OCI-LY1 (cell line): ENCODE data around the gene OR52A5.

Experiments used
- H2AFZ ChIP-seq: fragments of 200-600 bp; sonication (generic), shearing (Covaris generic); 2 replicates; pipeline ENCODE4 v1.6.0; 2014; ENCODE audit warnings: antibody characterized with exemption, mild to moderate bottlenecking, low read length
- H3F3A ChIP-seq: fragments of 200-600 bp; sonication (generic), shearing (Covaris generic); 2 replicates; pipeline ENCODE4 v1.6.0; 2014; ENCODE audit warnings: mild to moderate bottlenecking, antibody characterized with exemption, low read length, moderate library complexity; ENCODE audit not compliant: insufficient read depth
- H3K27ac ChIP-seq: fragments of 200-600 bp; sonication (generic); 2 replicates; pipeline ENCODE4 v1.5.1; 2014; ENCODE audit warnings: low read length, mixed run types, mild to moderate bottlenecking, low read depth; ENCODE audit not compliant: poor library complexity, severe bottlenecking
- H3K27me3 ChIP-seq: fragments of 200-600 bp; sonication (generic); 2 replicates; pipeline ENCODE4 v1.6.0; 2014; ENCODE audit warnings: antibody characterized with exemption, mild to moderate bottlenecking, low read length, moderate library complexity; ENCODE audit not compliant: insufficient read depth
- H3K36me3 ChIP-seq: fragments of 200-600 bp; sonication (generic); 2 replicates; pipeline ENCODE4 v1.6.1; 2014; ENCODE audit warnings: mild to moderate bottlenecking, antibody characterized with exemption, low read length, moderate library complexity, mixed read lengths; ENCODE audit not compliant: insufficient read depth
- H3K4me1 ChIP-seq: fragments of 200-600 bp; sonication (generic); 2 replicates; pipeline ENCODE4 v1.5.1; 2014; ENCODE audit warnings: mild to moderate bottlenecking, low read length, moderate library complexity; ENCODE audit not compliant: insufficient read depth, severe bottlenecking
- H3K4me2 ChIP-seq: fragments of 200-600 bp; sonication (generic), shearing (Covaris generic); 2 replicates; pipeline ENCODE4 v1.6.1; 2014; ENCODE audit warnings: low read length
- H3K4me3 ChIP-seq: fragments of 200-600 bp; sonication (generic); 2 replicates; pipeline ENCODE4 v1.5.1; 2014; ENCODE audit warnings: low read length, low read depth, mild to moderate bottlenecking, mixed read lengths; ENCODE audit not compliant: poor library complexity, severe bottlenecking
- H3K79me2 ChIP-seq: fragments of 200-600 bp; shearing (Covaris generic); 2 replicates; pipeline ENCODE4 v1.6.1; 2016; ENCODE audit warnings: mixed run types, low read length, mixed read lengths; ENCODE audit not compliant: insufficient read depth
- H3K9ac ChIP-seq: fragments of 200-600 bp; sonication (generic), shearing (Covaris generic); 2 replicates; pipeline ENCODE4 v1.6.1; 2014; ENCODE audit warnings: mild to moderate bottlenecking, low read length, mixed read lengths
- H3K9me2 ChIP-seq: fragments of 200-600 bp; sonication (generic), shearing (Covaris generic); 2 replicates; pipeline ENCODE4 v1.6.1; 2014; ENCODE audit warnings: low read depth, mild to moderate bottlenecking, low read length, mixed read lengths
- H3K9me3 ChIP-seq: fragments of 200-600 bp; shearing (Covaris generic); 2 replicates; pipeline ENCODE4 v1.6.1; 2014; ENCODE audit warnings: low read length, mixed read lengths
- H4K20me1 ChIP-seq: fragments of 200-600 bp; sonication (generic), shearing (Covaris generic); 2 replicates; pipeline ENCODE4 v1.6.0; 2016; ENCODE audit warnings: mild to moderate bottlenecking, low read length; ENCODE audit not compliant: insufficient read depth
- EZH2 ChIP-seq: fragments of 200-600 bp; sonication (generic), shearing (Covaris generic); IDR thresholded peaks from 2 replicates; pipeline ENCODE4 v1.8.0; 2017; ENCODE audit warnings: borderline replicate concordance, mixed run types, mild to moderate bottlenecking, antibody characterized with exemption, low read length, moderate library complexity, mixed read lengths
- TF ChIP-seq, protein P1 (sequence below): fragments of 200-600 bp; sonication (generic), shearing (Covaris generic); IDR thresholded peaks from 2 replicates; pipeline ENCODE4 v1.5.1; 2017; ENCODE audit warnings: mild to moderate bottlenecking, antibody characterized with exemption, low read length, moderate library complexity, mixed read lengths

OR52A5 gene

DNA sequence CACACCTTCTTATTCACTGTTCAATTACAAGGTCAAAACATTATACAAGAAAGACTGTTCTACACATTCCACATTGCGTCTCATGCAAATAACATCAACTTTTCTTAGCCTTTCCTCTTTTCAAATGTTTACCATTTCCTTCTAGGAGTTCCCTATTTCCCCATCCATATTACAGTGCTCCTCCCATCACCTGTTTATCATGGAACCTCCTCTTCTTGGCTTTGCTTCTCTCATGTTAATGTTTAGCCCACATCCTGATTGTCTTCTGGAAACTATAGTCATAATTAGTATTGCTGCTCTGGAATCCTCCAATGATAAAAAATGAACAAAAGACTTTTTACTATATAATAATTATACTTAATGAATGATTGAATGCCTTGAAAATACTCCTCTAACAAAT lies 47.5 kb downstream of the OR52A5 start:
- no peaks in the 10 kb centered on the region for H3K27me3 ChIP-seq
- H3K4me3 ChIP-seq: no peak overlapping the region
- H3K79me2 ChIP-seq: no peaks in the 10 kb centered on the region
- H3K9me3 ChIP-seq: no peaks in the 10 kb centered on the region
- no peak for TF ChIP-seq EZH2
- TF ChIP-seq, protein P1, sequence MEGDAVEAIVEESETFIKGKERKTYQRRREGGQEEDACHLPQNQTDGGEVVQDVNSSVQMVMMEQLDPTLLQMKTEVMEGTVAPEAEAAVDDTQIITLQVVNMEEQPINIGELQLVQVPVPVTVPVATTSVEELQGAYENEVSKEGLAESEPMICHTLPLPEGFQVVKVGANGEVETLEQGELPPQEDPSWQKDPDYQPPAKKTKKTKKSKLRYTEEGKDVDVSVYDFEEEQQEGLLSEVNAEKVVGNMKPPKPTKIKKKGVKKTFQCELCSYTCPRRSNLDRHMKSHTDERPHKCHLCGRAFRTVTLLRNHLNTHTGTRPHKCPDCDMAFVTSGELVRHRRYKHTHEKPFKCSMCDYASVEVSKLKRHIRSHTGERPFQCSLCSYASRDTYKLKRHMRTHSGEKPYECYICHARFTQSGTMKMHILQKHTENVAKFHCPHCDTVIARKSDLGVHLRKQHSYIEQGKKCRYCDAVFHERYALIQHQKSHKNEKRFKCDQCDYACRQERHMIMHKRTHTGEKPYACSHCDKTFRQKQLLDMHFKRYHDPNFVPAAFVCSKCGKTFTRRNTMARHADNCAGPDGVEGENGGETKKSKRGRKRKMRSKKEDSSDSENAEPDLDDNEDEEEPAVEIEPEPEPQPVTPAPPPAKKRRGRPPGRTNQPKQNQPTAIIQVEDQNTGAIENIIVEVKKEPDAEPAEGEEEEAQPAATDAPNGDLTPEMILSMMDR: no peak
- no peak overlapping the region for H2AFZ ChIP-seq
- no peak overlapping the region for H3K27ac ChIP-seq
- H3K9me2 ChIP-seq: no peaks in the 10 kb centered on the region
- H3K4me1 ChIP-seq: no peaks in the 10 kb centered on the region
- no peaks in the 10 kb centered on the region for H3K36me3 ChIP-seq
- H3F3A ChIP-seq: no peaks in the 10 kb centered on the region
- no peak overlapping the region for H3K9ac ChIP-seq
- no peak overlapping the region for H3K4me2 ChIP-seq
- no peaks in the 10 kb centered on the region for H4K20me1 ChIP-seq

DNA sequence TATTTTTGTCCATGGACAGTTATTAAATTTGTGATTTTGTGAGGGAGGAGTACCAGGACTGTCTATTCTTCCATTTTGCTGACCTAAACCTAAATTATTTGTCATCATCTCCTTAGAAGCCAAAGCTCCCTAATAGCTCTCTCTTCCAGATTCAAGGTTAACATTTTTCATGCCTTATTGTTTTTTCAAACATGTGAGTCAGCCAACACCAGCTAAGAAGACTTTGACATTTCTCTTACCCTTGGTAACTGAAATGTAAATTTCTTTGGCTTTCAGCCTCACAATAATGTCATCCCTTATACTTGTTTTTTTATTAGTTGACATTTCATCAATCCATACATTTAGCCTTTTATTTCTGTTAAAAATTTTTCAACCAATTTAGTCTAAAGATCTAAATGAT lies 49.6 kb downstream of the OR52A5 start:
- no peak overlapping the region for H3K27ac ChIP-seq
- no peak overlapping the region for H3K9ac ChIP-seq
- no peak overlapping the region for H3K4me2 ChIP-seq
- no peaks in the 10 kb centered on the region for H3K9me2 ChIP-seq
- no peaks in the 10 kb centered on the region for H3F3A ChIP-seq
- H3K9me3 ChIP-seq: no peaks in the 10 kb centered on the region
- H3K36me3 ChIP-seq: no peaks in the 10 kb centered on the region
- no peaks in the 10 kb centered on the region for H3K4me1 ChIP-seq
- no peaks in the 10 kb centered on the region for H3K27me3 ChIP-seq
- no peak overlapping the region for H2AFZ ChIP-seq
- TF ChIP-seq, protein P1: no peak
- no peak for TF ChIP-seq EZH2
- no peaks in the 10 kb centered on the region for H4K20me1 ChIP-seq
- H3K79me2 ChIP-seq: no peaks in the 10 kb centered on the region
- H3K4me3 ChIP-seq: no peak overlapping the region

DNA sequence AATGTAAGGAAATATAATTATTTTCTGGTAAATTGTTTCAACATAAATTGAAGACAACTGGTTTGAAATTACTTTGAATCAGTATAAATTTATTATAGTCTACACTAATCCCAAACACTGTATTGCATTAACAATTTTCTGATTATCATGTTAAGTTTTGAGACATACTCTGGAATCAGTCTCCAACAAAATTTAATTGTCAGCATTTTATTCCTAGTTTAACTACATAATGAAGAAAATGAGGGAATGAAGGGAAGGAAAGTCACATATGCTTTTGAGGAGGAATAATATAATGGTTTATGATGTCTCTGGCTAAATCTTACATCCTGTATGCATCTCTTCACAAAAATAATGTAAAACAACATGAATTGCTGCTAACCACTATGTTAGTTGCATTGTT lies 54.6 kb downstream of the OR52A5 start:
- Histone ChIP-seq H3K9me2 (no peaks in the 10 kb centered on the region), H3K27ac (no peak overlapping the region), H3K4me1 (no peaks in the 10 kb centered on the region), H3K36me3 (no peaks in the 10 kb centered on the region), H3K9me3 (no peaks in the 10 kb centered on the region), H3K27me3 (no peaks in the 10 kb centered on the region), H3F3A (no peaks in the 10 kb centered on the region), H2AFZ (no peak overlapping the region), H3K4me2 (no peak overlapping the region), H4K20me1 (no peaks in the 10 kb centered on the region), H3K79me2 (no peaks in the 10 kb centered on the region), H3K4me3 (no peak overlapping the region), H3K9ac (no peak overlapping the region)
- TF ChIP-seq, protein P1: no peak
- no peak for TF ChIP-seq EZH2
